ENCODE data around the gene TRPV4.
"Not testable (repeated sequence)": the region's sequence is repeated elsewhere in the genome, so short reads cannot be mapped to it uniquely, and the experiment has no call there.

Gene TRPV4

GRCh38 chr12:109858764-109859163 lies 25.6 kb upstream of the TRPV4 start:
- no peak for DNase-seq

GRCh38 chr12:109857715-109858114 lies 24.5 kb upstream of the TRPV4 start:
- DNase-seq = no peak

GRCh38 chr12:109855377-109855776 lies 22.2 kb upstream of the TRPV4 start:
- DNase-seq = no peak

- DNase-seq = not testable (repeated sequence)
Observed at GRCh38 chr12:109850518-109850917, 17.3 kb upstream of the TRPV4 start.

GRCh38 chr12:109847142-109847735 lies 14.0 kb upstream of the TRPV4 start:
- no peak for DNase-seq

- no peak for DNase-seq
Observed at GRCh38 chr12:109845824-109846205, 12.6 kb upstream of the TRPV4 start.

GRCh38 chr12:109844983-109845823 lies 12.0 kb upstream of the TRPV4 start:
- peak; percentile 94 for DNase-seq

GRCh38 chr12:109844091-109844490 lies 10.9 kb upstream of the TRPV4 start:
- no peak for DNase-seq

GRCh38 chr12:109842021-109842420 lies 8.8 kb upstream of the TRPV4 start:
- no peak for DNase-seq

GRCh38 chr12:109841356-109841755 lies 8.2 kb upstream of the TRPV4 start:
- no peak for DNase-seq

GRCh38 chr12:109840305-109841074 lies 7.3 kb upstream of the TRPV4 start:
- peak; percentile 97 for DNase-seq

- no peak for DNase-seq
Observed at GRCh38 chr12:109839444-109839843, 6.2 kb upstream of the TRPV4 start.

- DNase-seq = no peak
Observed at GRCh38 chr12:109836916-109837315, 3.7 kb upstream of the TRPV4 start.

- no peak for DNase-seq
Observed at GRCh38 chr12:109835827-109836226, 2.6 kb upstream of the TRPV4 start.

GRCh38 chr12:109832541-109833306 lies 474 bp downstream of the TRPV4 start:
- DNase-seq = no peak

- DNase-seq = no peak
Observed at GRCh38 chr12:109831929-109832328, 1.3 kb downstream of the TRPV4 start.

- DNase-seq = no peak
Observed at GRCh38 chr12:109831365-109831764, 1.8 kb downstream of the TRPV4 start.

- no peak for DNase-seq
Observed at GRCh38 chr12:109830718-109831117, 2.5 kb downstream of the TRPV4 start.

- DNase-seq = no peak
Observed at GRCh38 chr12:109830267-109830666, 2.9 kb downstream of the TRPV4 start.

GRCh38 chr12:109829667-109830066 lies 3.5 kb downstream of the TRPV4 start:
- peak; percentile 39 for DNase-seq

GRCh38 chr12:109828754-109829511 lies 4.3 kb downstream of the TRPV4 start:
- DNase-seq = no peak
